Measurements from ENCODE around the gene POPDC2. TPM values are rescaled to one million over a fixed set of nuclear protein-coding genes. Genes with fewer than 3 reads are reported as not detected.

POPDC2 gene
- total and polyA plus RNA-seq, 10 of the 15 experiments (the other 5 are each of a cell fraction or from before 2014, with no cell fraction given), result 1.8 to 12.7 (median 3.5) TPM

- 0 out of 2 replicates have a peak, but pooled peaks have one; percentile 12 for TF ChIP-seq MLLT1 (IDR thresholded peaks at IDR 0.05)
- TF ChIP-seq E4F1 (IDR thresholded peaks at IDR 0.05; ENCODE audit: borderline replicate concordance, partially characterized antibody), result no peak
- TF ChIP-seq NRF1 (conservative IDR thresholded peaks at IDR 0.05; ENCODE audit: low read depth, low read length), result no peak
- TF ChIP-seq FOS (IDR thresholded peaks at IDR 0.05; ENCODE audit: borderline replicate concordance, extremely low read depth, insufficient read length), result no peak
- TF ChIP-seq CBX3 (IDR thresholded peaks at IDR 0.05; ENCODE audit: borderline replicate concordance, low read depth), result no peak
- TF ChIP-seq SMC3 (IDR thresholded peaks at IDR 0.05; ENCODE audit: borderline replicate concordance, low read length), result no peak
- TF ChIP-seq PBX3 (IDR thresholded peaks at IDR 0.05; ENCODE audit: insufficient replicate concordance, low read depth, low read length), result no peak
- TF ChIP-seq NKRF (conservative IDR thresholded peaks at IDR 0.05), result peak; percentile 49
- no peak for TF ChIP-seq ZNF622 (IDR thresholded peaks at IDR 0.05)
- 0 out of 2 replicates have a peak, but pooled peaks have one; percentile 23 for TF ChIP-seq ZNF217 (IDR thresholded peaks at IDR 0.05)
- no peak for TF ChIP-seq NR2C2 (IDR thresholded peaks at IDR 0.05; ENCODE audit: borderline replicate concordance, control insufficient read depth, insufficient read length, low read depth)
- TF ChIP-seq NR2F1 (conservative IDR thresholded peaks at IDR 0.05), result 0 out of 2 replicates have a peak, but pooled peaks have one; percentile 9
- 0 out of 4 replicates have a peak, but pooled peaks of 1 of the 2 experiments have one; percentile 39 for TF ChIP-seq CEBPB (IDR thresholded peaks at IDR 0.05; ENCODE audit: borderline replicate concordance in 1 of 2, low read depth in 2 of 2, low read length in 2 of 2)
- TF ChIP-seq REST (IDR thresholded peaks at IDR 0.05; ENCODE audit: low read depth, low read length), result no peak
- no peak for TF ChIP-seq IKZF1 (conservative IDR thresholded peaks at IDR 0.05)
- no peak for TF ChIP-seq TCF3 (IDR thresholded peaks at IDR 0.05; ENCODE audit: borderline replicate concordance, insufficient read depth, low read depth, low read length)
- no peak for TF ChIP-seq ELK1 (IDR thresholded peaks at IDR 0.05; ENCODE audit: low read depth, low read length)
- peak; percentile 24; the same call in 1 of the 2 replicates for TF ChIP-seq MTA3 (IDR thresholded peaks at IDR 0.05; ENCODE audit: borderline replicate concordance, low read length)
These were observed 32.0 kb downstream of the POPDC2 start (continued) for GRCh38 chr3:119628390-119628789.
